Activated CD4-positive, CD25-positive, alpha-beta regulatory T cell treated with anti-CD3 and anti-CD28 coated beads, Interleukin-2, amount 50 U/mL, for 24 hours (primary cell): ENCODE measurements around the gene ELP1.
"Not testable (repeated sequence)": the region's sequence is repeated elsewhere in the genome, so short reads cannot be mapped to it uniquely, and the experiment has no call there.

Experiments used
- ATAC-seq, 2 donors: fragments of 150-1000 bp; cut with Tn5 transposase; one replicate each; pipeline ENCODE4 v1.10.0; 2021; ENCODE audit warnings: mild to moderate bottlenecking in 1 of 2, moderate library complexity in 1 of 2

ELP1 gene

DNA sequence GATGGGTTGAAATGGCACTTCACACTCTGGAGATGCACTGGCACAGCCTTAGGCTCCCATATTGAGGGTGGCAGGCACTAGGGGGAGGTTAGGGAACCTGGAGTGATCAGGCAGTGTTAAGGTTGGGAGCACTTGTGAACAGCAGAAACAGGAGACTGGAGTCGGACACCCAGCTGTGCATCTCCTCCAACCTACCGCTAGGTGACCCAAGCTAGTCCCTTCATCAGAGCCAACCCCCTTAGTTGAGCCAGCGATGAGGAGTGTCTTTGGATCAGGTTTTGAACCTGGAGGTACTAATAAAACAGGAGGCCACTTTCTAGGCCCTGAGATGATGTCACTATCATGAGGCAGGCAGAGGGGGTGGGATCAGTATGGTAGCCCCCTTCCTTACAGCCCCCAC lies 79.8 kb downstream of the ELP1 start:
- ATAC-seq = no peak

DNA sequence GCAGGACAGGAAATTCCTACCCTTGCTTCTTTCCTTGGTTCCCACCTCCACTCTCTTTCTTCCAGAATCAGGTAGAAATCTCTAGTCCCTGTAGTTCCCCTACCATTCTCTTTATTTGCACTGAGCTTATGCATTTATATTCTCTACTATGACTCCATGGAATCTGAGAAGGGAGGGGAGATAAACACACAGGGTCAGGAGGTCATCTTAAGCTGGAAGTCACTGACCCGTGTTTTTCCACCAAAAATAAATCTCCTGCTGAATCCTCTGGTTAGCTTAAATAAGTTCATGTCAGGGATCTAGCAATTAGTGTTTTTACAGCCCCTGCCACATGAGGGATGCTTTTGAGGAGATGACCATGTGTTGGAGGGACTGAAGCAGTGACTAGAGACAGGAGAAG lies 81.8 kb downstream of the ELP1 start:
- ATAC-seq = no peak

DNA sequence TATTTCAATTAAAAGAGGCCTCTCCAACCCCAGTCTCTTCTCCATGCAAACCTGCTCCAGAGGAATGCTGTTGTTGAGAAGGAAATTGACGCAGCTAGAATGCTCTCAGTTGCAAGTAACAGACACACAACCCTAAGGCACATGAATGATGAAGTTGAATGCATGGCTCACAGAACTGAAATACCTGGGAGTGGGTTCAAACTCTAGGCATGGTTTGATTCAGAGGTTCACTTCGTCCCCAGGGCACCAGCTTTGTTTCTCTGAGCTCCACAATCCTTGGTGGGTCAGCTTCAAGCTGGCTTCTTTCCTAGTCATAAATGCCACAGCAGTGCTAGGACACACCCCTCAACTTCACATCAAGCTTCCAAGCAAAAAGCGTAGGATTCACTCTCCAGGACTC lies 82.8 kb downstream of the ELP1 start:
- ATAC-seq = no peak

DNA sequence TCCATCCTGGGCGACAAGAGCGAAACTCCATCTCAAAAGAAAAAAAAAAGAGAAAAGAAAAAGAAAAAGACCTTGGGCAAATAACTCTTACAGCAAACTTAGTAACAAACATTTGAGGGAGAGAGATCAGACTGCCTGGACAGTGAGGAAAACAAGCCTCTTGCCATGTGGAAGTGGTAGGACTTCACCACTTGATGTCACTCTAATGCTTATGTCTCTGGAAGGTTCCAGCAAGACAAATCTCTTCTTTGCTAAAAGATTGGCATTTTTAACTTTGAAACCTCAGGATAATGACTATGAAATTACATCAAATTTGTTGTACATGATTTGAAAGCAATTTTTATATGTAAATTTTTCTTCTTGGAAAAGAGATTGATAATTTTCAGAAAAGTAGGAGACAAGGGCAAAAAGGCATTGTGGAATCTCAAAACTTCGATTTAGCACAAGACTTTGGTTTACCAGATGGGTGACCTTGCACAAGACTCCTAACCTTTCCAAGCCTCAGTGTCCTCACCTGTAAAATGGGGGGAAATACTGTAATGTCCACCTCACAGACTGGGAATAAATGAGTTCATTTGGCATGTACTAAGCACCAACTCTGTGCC lies 83.5 kb downstream of the ELP1 start:
- ATAC-seq = no peak

DNA sequence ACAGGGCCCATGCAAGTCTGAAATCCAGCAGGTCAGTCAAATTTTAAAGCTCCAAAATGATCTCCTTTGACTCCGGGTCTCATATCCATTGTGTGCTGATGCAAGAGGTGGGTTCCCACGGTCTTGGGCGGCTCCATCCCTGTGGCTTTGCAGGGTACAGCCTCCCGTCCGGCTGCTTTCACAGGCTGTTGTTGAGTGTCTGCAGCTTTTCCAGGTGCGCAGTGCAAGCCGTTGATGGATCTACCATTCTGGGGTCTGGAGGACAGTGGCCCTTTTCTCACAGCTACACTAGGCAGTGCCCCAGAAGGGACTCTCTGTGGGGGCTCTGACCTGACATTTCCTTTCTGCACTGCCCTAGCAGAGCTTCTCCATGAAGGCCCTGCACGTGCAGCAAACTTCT lies 85.6 kb downstream of the ELP1 start:
- not testable (repeated sequence) for ATAC-seq

DNA sequence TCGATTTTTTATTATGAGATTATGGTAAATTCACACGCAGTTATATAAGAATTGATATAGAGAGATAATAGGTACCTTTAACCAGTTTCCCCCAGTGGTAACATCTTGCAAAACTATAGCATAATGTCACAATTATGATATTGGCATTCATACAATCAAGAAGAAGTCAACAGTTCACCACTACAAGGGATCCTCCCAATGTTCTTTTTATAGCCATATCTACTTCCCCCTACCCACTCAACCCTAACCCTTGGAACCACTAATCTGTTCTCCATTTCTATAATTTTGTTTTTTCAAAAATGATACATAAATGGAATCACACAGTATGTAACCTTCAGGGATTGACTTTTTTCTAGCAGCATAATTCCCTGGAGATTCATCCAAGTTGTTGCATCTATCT lies 88.0 kb downstream of the ELP1 start:
- no peak for ATAC-seq

DNA sequence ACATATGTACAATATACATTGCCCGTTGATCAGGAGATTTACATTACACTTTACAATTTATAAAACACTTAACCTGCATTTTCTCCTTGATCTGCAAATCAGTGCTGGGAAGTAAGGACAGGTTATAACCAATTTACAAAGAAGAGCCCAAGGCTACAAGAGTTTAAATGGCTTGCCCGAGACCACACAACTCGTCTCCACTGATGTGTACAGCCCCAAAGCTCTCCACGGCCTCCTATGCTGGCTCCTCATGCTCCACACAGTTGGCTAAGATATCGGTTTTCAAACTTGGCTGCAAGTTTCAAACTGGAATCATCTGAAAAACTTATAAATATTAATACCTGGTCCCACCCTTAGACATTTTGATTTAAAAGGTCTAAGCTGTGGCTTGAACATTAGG lies 88.4 kb downstream of the ELP1 start:
- no peak for ATAC-seq

DNA sequence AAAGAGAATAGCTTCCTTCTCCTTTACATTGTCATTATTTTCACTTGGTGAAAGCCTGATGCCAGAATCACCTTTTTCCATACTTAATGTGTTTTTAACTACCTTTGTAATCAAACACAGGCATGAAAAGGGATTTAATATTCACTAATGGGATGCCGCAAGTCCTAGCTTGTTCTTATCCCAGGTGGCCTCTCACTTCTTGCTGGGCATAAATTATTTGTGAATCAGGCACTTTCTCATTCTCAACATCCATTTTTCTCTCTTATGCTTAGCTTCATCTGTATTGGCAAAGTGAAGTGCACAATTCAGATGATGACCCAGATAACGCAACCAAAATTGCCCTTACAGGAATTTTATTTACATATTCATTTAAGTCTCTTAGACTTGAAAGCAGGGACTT lies 89.1 kb downstream of the ELP1 start:
- no peak for ATAC-seq

DNA sequence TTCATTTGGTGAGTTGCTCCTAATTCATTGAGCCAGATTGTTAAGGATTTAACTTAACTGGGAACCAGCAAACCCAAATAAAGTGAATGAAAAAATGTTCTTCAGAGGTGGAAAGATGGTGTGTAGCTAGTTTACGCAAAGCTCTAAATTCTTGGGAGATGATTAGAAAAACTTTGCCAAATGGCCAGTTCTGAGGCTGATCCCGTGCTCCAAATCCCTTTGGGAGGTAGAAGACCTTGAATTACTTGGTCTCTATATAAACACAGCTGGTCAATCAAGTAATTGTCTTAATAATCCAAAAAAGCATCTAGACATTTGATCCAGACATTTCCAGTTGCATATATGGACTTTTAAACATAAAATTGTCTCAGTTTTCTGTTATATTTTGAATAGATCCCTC lies 89.5 kb downstream of the ELP1 start:
- ATAC-seq = no peak

DNA sequence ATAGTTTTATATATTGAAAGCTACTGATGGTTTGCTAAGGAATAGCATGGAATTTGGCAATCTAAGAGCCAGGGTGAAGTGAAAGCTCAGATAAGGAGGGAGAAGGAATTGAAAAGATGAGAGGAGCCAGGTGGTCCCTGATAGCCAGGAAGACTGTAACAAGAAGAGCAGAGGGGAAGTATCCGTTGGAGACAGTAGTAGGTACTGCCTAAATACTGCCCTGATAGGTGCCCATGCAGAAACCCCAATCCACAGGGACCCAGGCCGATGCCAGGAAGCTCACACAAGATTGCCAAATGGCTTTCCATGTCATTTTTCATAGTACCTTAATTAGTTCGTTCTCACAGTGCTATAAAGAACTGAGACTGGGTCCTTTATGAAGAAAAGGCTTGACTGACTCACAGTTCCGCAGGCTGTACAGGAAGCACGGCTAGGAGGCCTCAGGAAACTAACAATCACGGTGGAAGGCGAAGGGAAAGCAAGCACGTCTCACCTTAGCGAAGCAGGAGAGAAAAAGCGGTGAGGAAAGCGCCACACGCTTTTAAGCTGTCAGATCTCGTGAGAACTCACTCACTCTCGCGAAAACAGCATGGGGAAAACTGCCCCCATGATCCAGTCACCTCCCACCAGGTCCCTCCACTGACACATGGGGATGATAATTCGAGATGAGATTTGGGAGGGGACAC lies 91.2 kb downstream of the ELP1 start:
- no peak for ATAC-seq

DNA sequence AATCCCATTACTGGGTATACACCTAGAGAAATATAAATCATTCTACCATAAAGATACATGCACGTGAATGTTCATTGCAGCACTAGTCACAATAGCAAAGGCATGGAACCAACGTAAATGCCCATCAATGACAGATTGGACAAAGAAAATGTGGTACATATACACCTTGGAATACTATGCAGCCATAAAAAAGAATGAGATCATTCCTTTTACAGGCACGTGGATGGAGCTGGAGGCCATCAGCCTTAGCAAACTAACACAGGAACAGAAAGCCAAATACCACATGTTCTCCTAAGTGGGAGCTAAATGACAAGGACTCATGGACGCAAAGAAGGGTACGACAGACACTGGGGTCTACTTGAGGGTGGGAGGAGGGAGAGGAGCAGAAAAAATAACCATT lies 94.4 kb downstream of the ELP1 start:
- not testable (repeated sequence) for ATAC-seq

DNA sequence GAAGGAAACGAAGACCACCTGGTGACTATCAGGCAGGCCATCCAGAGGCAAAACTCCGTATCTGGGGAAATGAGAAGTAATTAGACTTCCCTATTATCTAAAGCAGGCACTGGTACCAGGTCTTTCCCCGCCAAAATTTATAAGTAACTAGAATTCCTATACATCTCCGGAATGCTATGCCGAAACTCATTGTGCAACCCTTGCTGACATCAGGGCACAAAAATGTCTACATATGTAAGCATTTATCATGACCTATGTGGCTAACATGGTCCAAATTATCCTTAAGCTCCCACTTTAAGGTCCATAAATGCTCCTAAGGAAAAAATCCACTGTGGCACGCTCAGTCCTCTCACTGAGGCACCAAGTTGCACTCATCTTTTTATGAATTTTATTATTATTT lies 95.9 kb downstream of the ELP1 start:
- no peak for ATAC-seq

DNA sequence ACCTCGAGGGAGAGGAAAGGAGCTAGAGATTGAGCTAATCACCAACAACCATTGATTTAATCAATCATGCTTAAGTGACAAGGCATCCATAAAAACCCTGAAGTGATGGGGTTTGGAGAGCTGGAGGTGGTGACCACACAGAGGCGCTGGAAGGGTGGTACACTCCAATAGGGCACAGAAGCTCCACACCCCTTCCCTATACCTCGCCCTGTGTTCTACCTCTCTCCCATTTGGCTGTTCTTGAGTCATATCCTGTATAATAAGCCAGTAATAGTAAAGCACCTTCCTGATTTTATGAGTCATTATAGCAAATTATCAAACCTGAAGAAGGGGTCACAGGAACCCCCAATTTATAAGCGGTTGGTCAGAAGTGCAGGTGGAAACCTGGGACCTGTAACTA lies 96.4 kb downstream of the ELP1 start:
- ATAC-seq = no peak

DNA sequence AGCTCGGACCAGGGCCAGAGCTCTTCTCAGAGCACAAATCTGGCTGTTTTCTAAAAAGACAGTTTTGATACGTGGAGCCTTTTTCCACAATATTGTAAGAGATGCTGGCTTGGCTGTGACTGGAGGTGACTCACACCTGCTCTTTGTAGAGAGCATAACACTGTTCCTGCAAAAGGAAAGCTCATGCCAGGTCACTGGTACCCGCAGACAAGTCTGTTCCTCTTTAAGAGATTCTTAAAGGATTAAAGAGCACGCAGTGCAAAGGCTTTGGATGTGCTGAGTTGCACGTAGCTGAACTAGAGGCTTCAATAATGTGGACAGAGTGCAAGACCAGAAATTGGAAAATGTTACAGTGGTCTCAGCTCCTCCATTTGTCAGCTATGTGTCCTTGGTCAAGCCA lies 97.1 kb downstream of the ELP1 start:
- no peak for ATAC-seq

DNA sequence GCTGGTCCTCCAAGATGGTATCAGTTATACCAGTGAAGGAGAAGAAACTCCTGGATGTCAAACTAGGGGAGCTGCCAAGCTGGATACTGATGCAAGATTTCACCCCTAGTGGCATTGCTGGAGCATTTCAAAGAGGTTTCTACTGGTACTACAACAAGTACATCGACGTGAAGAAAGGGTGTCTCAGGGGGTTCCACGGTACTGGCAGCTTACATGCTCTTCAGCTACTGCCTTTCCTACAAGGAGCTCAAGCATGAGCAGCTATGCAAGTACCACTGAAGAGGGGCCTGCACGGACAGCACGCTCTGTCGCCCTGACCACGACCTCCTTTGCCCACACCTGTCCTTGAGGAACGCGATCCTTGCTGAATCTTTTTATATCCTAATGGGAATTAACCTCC lies 97.6 kb downstream of the ELP1 start:
- no peak for ATAC-seq

DNA sequence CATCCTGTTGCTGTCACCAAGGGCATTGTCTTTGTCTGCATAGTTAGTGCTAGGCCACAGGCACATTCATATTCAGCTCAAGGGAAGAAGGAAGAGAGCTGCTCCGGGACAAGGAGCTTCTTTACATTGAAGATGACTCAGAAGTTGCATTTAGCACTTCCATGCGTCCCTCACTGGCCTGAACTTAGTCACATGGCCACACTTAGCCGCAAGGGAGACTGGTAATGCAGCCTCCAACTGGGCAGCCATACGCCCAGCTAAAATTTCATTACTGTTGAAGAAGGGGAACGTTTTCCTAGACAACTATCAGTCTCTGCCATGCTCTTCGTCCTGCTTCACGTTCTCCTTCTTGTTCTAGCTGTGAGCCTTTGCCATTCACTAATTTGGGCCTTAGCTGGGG lies 98.1 kb downstream of the ELP1 start:
- no peak for ATAC-seq

DNA sequence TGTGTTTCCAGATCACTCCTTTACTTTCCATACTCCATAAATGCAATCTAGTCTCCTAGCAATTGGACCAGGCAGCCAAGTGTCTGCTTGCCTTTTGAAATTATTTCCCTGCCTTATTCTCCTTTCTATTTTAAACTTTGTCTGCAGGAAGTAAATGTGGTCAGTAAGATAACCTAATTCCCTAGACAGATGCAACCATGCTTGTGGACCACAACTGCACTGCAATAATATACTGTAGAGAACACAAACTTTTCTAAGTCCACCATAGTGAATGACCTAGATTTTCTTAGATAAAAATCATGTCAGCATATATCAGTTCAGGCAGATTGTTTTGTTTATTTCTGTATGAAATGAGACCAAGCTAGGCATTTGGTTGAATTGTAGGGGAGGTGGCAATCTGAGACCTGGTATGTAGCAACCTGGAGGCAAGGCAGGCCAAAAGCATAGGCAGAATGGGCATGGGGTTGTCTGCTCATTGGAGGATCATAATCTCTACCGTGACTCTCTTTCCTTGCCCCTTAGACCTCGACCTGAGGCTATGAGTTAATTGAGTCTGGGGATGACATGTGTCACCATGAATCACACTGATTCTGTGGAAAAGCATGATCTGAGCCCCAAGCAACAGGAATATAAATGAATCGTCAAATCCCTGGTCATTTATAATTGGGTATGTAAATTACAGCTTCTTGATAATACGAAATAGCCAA lies 98.8 kb downstream of the ELP1 start:
- ATAC-seq = no peak

DNA sequence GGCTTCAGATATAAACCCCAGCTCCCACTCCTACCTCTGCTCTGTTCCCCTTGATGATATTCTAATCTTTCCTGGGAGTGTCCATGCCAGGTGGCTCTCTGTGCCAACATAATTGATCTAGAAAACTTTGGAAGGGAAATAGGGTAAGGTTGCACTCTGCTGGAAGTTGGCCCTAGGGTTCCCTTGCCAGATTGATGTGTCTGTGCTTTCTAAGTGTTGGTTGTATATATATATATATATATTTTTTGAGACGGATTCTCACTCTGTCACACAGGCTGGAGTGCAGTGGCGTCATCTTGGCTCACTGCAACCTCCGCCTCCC lies 101.8 kb downstream of the ELP1 start:
- ATAC-seq = no peak

DNA sequence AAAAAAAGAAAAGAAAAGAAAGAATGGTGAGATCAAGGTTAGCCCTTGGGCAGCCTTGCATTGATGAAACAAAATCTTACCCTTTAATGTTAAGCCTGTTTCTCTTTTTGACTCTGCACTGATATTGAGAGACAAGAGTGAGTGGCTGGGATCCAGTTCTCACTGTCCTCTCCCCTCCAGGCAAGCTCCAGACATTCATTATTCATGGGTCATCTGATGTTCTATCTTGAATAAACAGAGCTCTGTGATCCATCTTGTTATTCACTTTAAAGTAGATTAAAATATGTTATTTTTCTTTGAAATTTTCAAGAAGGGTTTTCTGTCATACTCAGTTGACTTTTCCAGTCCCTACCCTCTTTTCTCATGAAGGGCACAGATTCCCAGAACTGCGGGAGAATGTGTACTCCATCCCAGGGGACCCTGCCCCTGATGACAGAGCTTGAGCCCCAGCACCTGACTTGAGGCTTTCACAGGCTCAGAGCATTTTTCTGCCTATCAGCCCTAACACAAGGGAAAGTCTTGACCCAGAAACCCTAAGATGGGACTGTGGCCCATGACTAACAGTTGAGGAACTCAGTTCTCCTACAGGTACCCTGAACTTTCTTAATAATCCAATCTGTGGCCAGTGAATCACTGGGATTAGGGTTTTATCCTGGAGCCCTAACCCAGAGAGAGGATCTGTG lies 102.3 kb downstream of the ELP1 start:
- no peak for ATAC-seq

DNA sequence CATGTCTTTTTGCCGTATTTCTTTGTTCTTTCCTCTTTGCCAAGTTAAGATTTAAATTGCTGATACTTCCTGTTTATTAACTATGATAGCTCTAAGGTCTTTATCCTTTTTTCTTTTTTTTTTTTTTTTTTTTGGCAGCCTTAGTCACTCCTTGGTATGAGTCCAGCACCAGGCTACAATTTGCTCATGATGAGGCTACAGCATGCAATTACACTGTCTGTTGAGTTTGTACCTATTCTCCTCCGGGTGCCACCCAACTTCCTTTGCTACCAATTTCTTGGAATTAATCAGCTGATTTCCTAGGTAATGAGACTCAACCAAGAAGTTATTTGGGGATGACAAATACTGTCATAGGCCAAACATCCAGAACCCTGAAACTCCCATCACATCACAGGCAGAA lies 103.7 kb downstream of the ELP1 start:
- no peak for ATAC-seq

DNA sequence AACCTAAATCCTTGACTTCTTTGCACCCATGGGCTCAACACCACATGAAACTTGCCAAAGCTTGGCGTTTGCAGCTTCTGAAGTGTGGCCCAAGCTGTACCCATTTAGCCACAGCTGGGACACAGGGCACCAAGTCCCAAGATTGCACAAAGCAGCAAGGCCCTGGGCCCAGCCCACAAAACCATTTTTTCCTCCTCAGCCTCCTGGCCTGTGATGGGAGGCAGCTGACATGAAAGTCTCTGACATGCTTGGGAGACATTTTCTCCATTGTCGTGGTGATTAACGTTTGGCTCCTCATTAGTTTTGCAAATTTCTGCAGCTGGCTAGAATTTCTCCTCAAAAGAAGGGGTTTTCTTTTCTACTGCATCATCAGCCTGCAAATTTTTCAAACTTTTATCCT lies 110.1 kb downstream of the ELP1 start:
- no peak for ATAC-seq
